DND-41 (cell line): Measurements from ENCODE around the gene DNAH7.

ENCODE experiments used
- CTCF ChIP-seq: IDR thresholded peaks from 2 replicates; pipeline ENCODE4 v1.5.1; 2012; ENCODE audit warnings: borderline replicate concordance, low read length, moderate library complexity, mild to moderate bottlenecking; ENCODE audit not compliant: poor library complexity, severe bottlenecking; ENCODE audit errors: extremely low read depth
- EZH2 ChIP-seq: IDR thresholded peaks from 3 replicates; pipeline ENCODE4 v1.6.1; 2012; ENCODE audit warnings: borderline replicate concordance, low read depth, mild to moderate bottlenecking, moderate library complexity, low read length, inconsistent platforms; ENCODE audit not compliant: severe bottlenecking

GRCh38 chr2:196046123-196046917, 22.3 kb downstream of the DNAH7 start:
- TF ChIP-seq CTCF, result no peak
- TF ChIP-seq EZH2, result no peak
